Endothelial cell (in vitro differentiated cells): Measurements from ENCODE around the gene CFAP77. TPM values are rescaled to one million over a fixed set of nuclear protein-coding genes. Genes with fewer than 3 reads are reported as not detected.

Experiments
- DNase-seq: peaks from one replicate; pipeline ENCODE4 v3.0.0; 2021; ENCODE audit warnings: low spot score
- H3K27ac Mint-ChIP-seq: one replicate; pipeline ENCODE4 v1.8.0; 2021; ENCODE audit warnings: mixed read lengths, inconsistent platforms; ENCODE audit not compliant: unreplicated experiment
- H3K27me3 Mint-ChIP-seq: one replicate; pipeline ENCODE4 v1.8.0; 2021; ENCODE audit warnings: mild to moderate bottlenecking, moderate library complexity, mixed read lengths, inconsistent platforms; ENCODE audit not compliant: unreplicated experiment
- H3K36me3 Mint-ChIP-seq: one replicate; pipeline ENCODE4 v1.8.0; 2021; ENCODE audit warnings: mild to moderate bottlenecking, low read depth, mixed read lengths, inconsistent platforms; ENCODE audit not compliant: unreplicated experiment
- H3K4me1 Mint-ChIP-seq: one replicate; pipeline ENCODE4 v1.8.0; 2021; ENCODE audit warnings: mild to moderate bottlenecking, mixed read lengths, inconsistent platforms; ENCODE audit not compliant: unreplicated experiment
- H3K4me3 Mint-ChIP-seq: one replicate; pipeline ENCODE4 v1.8.0; 2021; ENCODE audit warnings: mild to moderate bottlenecking, mixed read lengths, inconsistent platforms; ENCODE audit not compliant: unreplicated experiment
- H3K9me3 Mint-ChIP-seq: one replicate; pipeline ENCODE4 v1.8.0; 2021; ENCODE audit warnings: mixed read lengths, inconsistent platforms; ENCODE audit not compliant: unreplicated experiment
- CTCF ChIP-seq: fragments of 200-600 bp; sonication (generic); IDR thresholded peaks from one replicate; pipeline ENCODE4 v1.5.0; 2021; ENCODE audit warnings: antibody characterized with exemption; ENCODE audit not compliant: unreplicated experiment
- total RNA-seq: library from RNA; stranded (reverse); fragmentation: NEBNext Ultra II Directional; extraction: Animal tissue kit (Norgen Biotek cat#: 25700); gene quantifications from one replicate; pipeline ENCODE4 v1.2.1, GENCODE V29; 2021; ENCODE audit not compliant: unreplicated experiment

CFAP77 gene
- total RNA-seq, 1 donor from 2014 or later = 3.7 TPM

- H3K4me1 Mint-ChIP-seq = peaks cover 1% of the 10 kb centered on the region
- peaks cover 6% of the 10 kb centered on the region for H3K27me3 Mint-ChIP-seq
- no peak for TF ChIP-seq CTCF
- no peaks in the 10 kb centered on the region for H3K36me3 Mint-ChIP-seq
- H3K27ac Mint-ChIP-seq = no peak overlapping the region
- H3K4me3 Mint-ChIP-seq = no peak overlapping the region
- H3K9me3 Mint-ChIP-seq = no peaks in the 10 kb centered on the region
- DNase-seq = no peak
These were observed 103.4 kb downstream of the CFAP77 start for GRCh38 chr9:132513416-132513815.

- H3K9me3 Mint-ChIP-seq = no peaks in the 10 kb centered on the region
- TF ChIP-seq CTCF = no peak
- H3K36me3 Mint-ChIP-seq = no peaks in the 10 kb centered on the region
- H3K4me3 Mint-ChIP-seq = no peak overlapping the region
- no peak for DNase-seq
- no peaks in the 10 kb centered on the region for H3K4me1 Mint-ChIP-seq
- peaks cover 6% of the 10 kb centered on the region for H3K27me3 Mint-ChIP-seq
- no peak overlapping the region for H3K27ac Mint-ChIP-seq
These were observed 104.2 kb downstream of the CFAP77 start for GRCh38 chr9:132514011-132514744.

- peaks cover 6% of the 10 kb centered on the region for H3K27me3 Mint-ChIP-seq
- H3K36me3 Mint-ChIP-seq = no peaks in the 10 kb centered on the region
- no peaks in the 10 kb centered on the region for H3K4me1 Mint-ChIP-seq
These were observed 104.8 kb downstream of the CFAP77 start for GRCh38 chr9:132514821-132515220.

GRCh38 chr9:132516301-132516700, 106.3 kb downstream of the CFAP77 start:
- H3K36me3 Mint-ChIP-seq = no peaks in the 10 kb centered on the region
- no peak overlapping the region for H3K4me3 Mint-ChIP-seq
- H3K27ac Mint-ChIP-seq = no peak overlapping the region
- TF ChIP-seq CTCF = no peak
- no peaks in the 10 kb centered on the region for H3K4me1 Mint-ChIP-seq
- H3K9me3 Mint-ChIP-seq = no peaks in the 10 kb centered on the region
- DNase-seq = no peak
- H3K27me3 Mint-ChIP-seq = peaks cover 6% of the 10 kb centered on the region

More at GRCh38 chr9:132514821-132515220, 104.8 kb downstream of the CFAP77 start:
- TF ChIP-seq CTCF = no peak
- no peak for DNase-seq
- no peak overlapping the region for H3K27ac Mint-ChIP-seq
- no peaks in the 10 kb centered on the region for H3K9me3 Mint-ChIP-seq
- no peak overlapping the region for H3K4me3 Mint-ChIP-seq

- Mint-ChIP-seq H3K9me3 (no peaks in the 10 kb centered on the region), H3K4me3 (no peak overlapping the region), H3K4me1 (no peaks in the 10 kb centered on the region), H3K27ac (no peak overlapping the region), H3K27me3 (peaks cover 3% of the 10 kb centered on the region), H3K36me3 (no peaks in the 10 kb centered on the region)
- no peak for TF ChIP-seq CTCF
- no peak for DNase-seq
These were observed 106.9 kb downstream of the CFAP77 start for GRCh38 chr9:132516911-132517310.
